Placental epithelial cell (primary cell): ENCODE data around the gene GSX1. TPM values are rescaled to one million over a fixed set of nuclear protein-coding genes. Genes with fewer than 3 reads are reported as not detected.
A peak's percentile ranks its signal among the peaks of the same experiment; 100 is the strongest.

ENCODE experiments used
- small RNA-seq: library from RNA; depleted of rRNA; stranded (forward); fragments of <200 nt; gene quantifications from one replicate; pipeline ENCODE3, GENCODE V24; 2012
- total RNA-seq: library from RNA; depleted of rRNA; stranded (reverse); fragments of >200 nt; gene quantifications from 2 replicates; pipeline ENCODE4 v1.2.3, GENCODE V29; 2012

GSX1 gene
- not detected in 2 replicates for total RNA-seq

GRCh38 chr13:27792393-27793218 is at the start of gene GSX1:
Gene GSX1, plus strand, starts transcription at chr13:27792483. Its CDS starts 208 bp downstream, at chr13:27792691.

Small RNA genes within 50 kb of the gene (small RNA-seq; reads per million reads assigned to genes)
- 1.8 reads per million, percentile 75 among the genes with 10 or more reads in this experiment for gene RNU6-73P

Other genes starting within 250 kb of the GSX1 start
- 7.9 and 11.1 TPM in 2 replicates for gene LNX2, start 172.0 kb upstream of the GSX1 start, total RNA-seq
- 79.1 and 126 TPM in 2 replicates for gene POLR1D, start 170.6 kb upstream of the GSX1 start, total RNA-seq
- not detected in 2 replicates for gene PDX1, start 127.5 kb downstream of the GSX1 start, total RNA-seq
- not detected in 2 replicates for gene CDX2, start 176.8 kb downstream of the GSX1 start, total RNA-seq
- gene URAD, start 196.2 kb downstream of the GSX1 start, total RNA-seq: not detected in 2 replicates